Endodermal cell (in vitro differentiated cells): Measurements from ENCODE around the gene LSM12. TPM values are rescaled to one million over a fixed set of nuclear protein-coding genes. Genes with fewer than 3 reads are reported as not detected.

ENCODE experiments used
- DNase-seq: peaks from one replicate; pipeline ENCODE4 v3.0.0-alpha.2; 2017
- H3K27ac ChIP-seq: 2 replicates; pipeline ENCODE4 v1.5.1; 2013; ENCODE audit warnings: mild to moderate bottlenecking, low read depth, low read length, moderate library complexity
- H3K27me3 ChIP-seq: 2 replicates; pipeline ENCODE4 v1.6.1; 2013; ENCODE audit warnings: mild to moderate bottlenecking, low read length, moderate library complexity; ENCODE audit not compliant: insufficient read depth, control insufficient read depth, poor library complexity, severe bottlenecking
- H3K36me3 ChIP-seq: 2 replicates; pipeline ENCODE4 v1.7.0; 2013; ENCODE audit warnings: mild to moderate bottlenecking, low read length, moderate library complexity; ENCODE audit not compliant: control insufficient read depth, insufficient read depth
- H3K4me1 ChIP-seq: one replicate; pipeline ENCODE4 v1.7.0; 2013; ENCODE audit warnings: low read length; ENCODE audit not compliant: control insufficient read depth, insufficient read depth
- H3K4me3 ChIP-seq: 2 replicates; pipeline ENCODE4 v1.5.1; 2013; ENCODE audit warnings: mild to moderate bottlenecking, low read length, moderate library complexity
- H3K9ac ChIP-seq: 2 replicates; pipeline ENCODE4 v1.6.1; 2013; ENCODE audit warnings: mild to moderate bottlenecking, low read length, moderate library complexity; ENCODE audit not compliant: poor library complexity, severe bottlenecking; ENCODE audit errors: extremely low read depth
- H3K9me3 ChIP-seq: 2 replicates; pipeline ENCODE4 v1.6.1; 2013; ENCODE audit warnings: mild to moderate bottlenecking, low read length, moderate library complexity; ENCODE audit not compliant: control insufficient read depth
- H3K27ac Mint-ChIP-seq: 2 replicates; pipeline ENCODE4 v1.8.0; 2020; ENCODE audit warnings: mixed read lengths
- H3K27me3 Mint-ChIP-seq: 2 replicates; pipeline ENCODE4 v1.8.0; 2021; ENCODE audit warnings: mild to moderate bottlenecking, mixed read lengths; ENCODE audit not compliant: insufficient read depth
- H3K36me3 Mint-ChIP-seq: 2 replicates; pipeline ENCODE4 v1.8.0; 2020; ENCODE audit warnings: low read depth, mixed read lengths
- H3K4me1 Mint-ChIP-seq: 2 replicates; pipeline ENCODE4 v1.8.0; 2020; ENCODE audit warnings: mixed read lengths
- H3K4me3 Mint-ChIP-seq: 2 replicates; pipeline ENCODE4 v1.8.0; 2020; ENCODE audit warnings: mild to moderate bottlenecking, moderate library complexity, mixed read lengths
- H3K9me3 Mint-ChIP-seq: 2 replicates; pipeline ENCODE4 v1.8.0; 2020; ENCODE audit warnings: mild to moderate bottlenecking, mixed read lengths
- CTCF ChIP-seq: fragments of 200-600 bp; sonication (generic); conservative IDR thresholded peaks from 2 replicates; pipeline ENCODE4 v1.5.0; 2021; ENCODE audit warnings: antibody characterized with exemption, mild to moderate bottlenecking
- WGBS, 2 experiments: methylation state at CpG; one replicate each; pipeline versions ENCODE4 v1.1.5 to v1.1.7; 2013; ENCODE audit warnings: missing lambda C conversion rate in 2 of 2, mixed read lengths in 1 of 2; ENCODE audit not compliant: insufficient coverage in 1 of 2, insufficient read length in 1 of 2; 5-methylcytosine and 5-hydroxymethylcytosine counted together
- total RNA-seq, 2 donors: library from RNA; stranded (reverse); fragmentation: NEBNext Ultra II Directional in 1 of 2; extraction: Animal tissue kit (Norgen Biotek cat#: 25700) in 1 of 2; gene quantifications; 2 replicates in 1 of 2; 3 replicates in 1 of 2; pipeline ENCODE4 v1.2.1, GENCODE V29; 2021

Gene LSM12
- total RNA-seq, 2 donors from 2014 or later, result 97.7 to 102 TPM

- Mint-ChIP-seq H3K9me3 (no peaks in the 10 kb centered on the region), H3K27me3 (no peaks in the 10 kb centered on the region), H3K4me1 (peaks cover 2% of the 10 kb centered on the region), H3K27ac (no peak overlapping the region), H3K36me3 (peaks cover 44% of the 10 kb centered on the region), H3K4me3 (no peak overlapping the region)
- H3K4me1 ChIP-seq, result no peaks in the 10 kb centered on the region
- TF ChIP-seq CTCF, result no peak
- no peak overlapping the region for H3K9ac ChIP-seq
- DNase-seq, result no peak
- no peaks in the 10 kb centered on the region for H3K27me3 ChIP-seq
- 86 to 100% methylated on average over 1 of the region's 1 CpG for WGBS, 2 experiments
- peak overlapping the region; percentile 5 for H3K27ac ChIP-seq
- peaks cover 50% of the 10 kb centered on the region for H3K36me3 ChIP-seq
- no peaks in the 10 kb centered on the region for H3K9me3 ChIP-seq
- no peak overlapping the region for H3K4me3 ChIP-seq
These were observed 22.4 kb downstream of the LSM12 start for GRCh38 chr17:44044071-44044470.

GRCh38 chr17:44043272-44043696 lies 23.2 kb downstream of the LSM12 start:
- H3K9me3 Mint-ChIP-seq, result no peaks in the 10 kb centered on the region
- no peak for DNase-seq
- H3K27ac Mint-ChIP-seq, result peak overlapping the region; percentile 29
- H3K36me3 Mint-ChIP-seq, result peaks cover 44% of the 10 kb centered on the region
- TF ChIP-seq CTCF, result no peak
- Histone ChIP-seq H3K27ac (no peak overlapping the region), H3K9ac (no peak overlapping the region), H3K4me3 (no peak overlapping the region), H3K4me1 (no peaks in the 10 kb centered on the region), H3K27me3 (no peaks in the 10 kb centered on the region), H3K9me3 (no peaks in the 10 kb centered on the region), H3K36me3 (peaks cover 49% of the 10 kb centered on the region)
- no peak overlapping the region for H3K4me3 Mint-ChIP-seq
- H3K27me3 Mint-ChIP-seq, result no peaks in the 10 kb centered on the region
- WGBS, 2 experiments, result 91 to 100% methylated on average over 3 to 4 of the region's 4 CpGs
- peaks cover 2% of the 10 kb centered on the region for H3K4me1 Mint-ChIP-seq

- Histone ChIP-seq H3K27ac (no peak overlapping the region), H3K9me3 (no peaks in the 10 kb centered on the region), H3K4me1 (no peaks in the 10 kb centered on the region), H3K27me3 (no peaks in the 10 kb centered on the region), H3K36me3 (peaks cover 56% of the 10 kb centered on the region), H3K9ac (no peak overlapping the region), H3K4me3 (no peak overlapping the region)
- Mint-ChIP-seq H3K9me3 (no peaks in the 10 kb centered on the region), H3K4me1 (peaks cover 2% of the 10 kb centered on the region), H3K4me3 (no peak overlapping the region), H3K36me3 (peaks cover 39% of the 10 kb centered on the region), H3K27me3 (no peaks in the 10 kb centered on the region), H3K27ac (no peak overlapping the region)
- no peak for TF ChIP-seq CTCF
- WGBS, 2 experiments, result 96 to 100% methylated on average over 1 to 6 of the region's 6 CpGs
- DNase-seq, result no peak
These were observed 26.4 kb downstream of the LSM12 start for GRCh38 chr17:44039829-44040635.
